ENCODE data around the gene ODAD2. TPM values are rescaled to one million over a fixed set of nuclear protein-coding genes. Genes with fewer than 3 reads are reported as not detected.

The ODAD2 gene
- total RNA-seq, 1 experiment from 2014 or later: not detected

- no peaks in the 10 kb centered on the region for H4K20me1 ChIP-seq (ENCODE audit: insufficient read depth)
- intact Hi-C loops (cut with micrococcal nuclease; ENCODE audit: unreplicated experiment): no loop called here
- no peaks in the 10 kb centered on the region for H3K4me1 ChIP-seq (replicated peaks; ENCODE audit: insufficient read depth)
- CTCF ChIA-PET: no interaction called here
- no peak overlapping the region for H3K27ac ChIP-seq
- no peaks in the 10 kb centered on the region for H3K9me3 ChIP-seq (ENCODE audit: insufficient read depth, low read depth)
- POLR2A ChIA-PET (ENCODE audit: unreplicated experiment): no interaction called here
- DNase-seq: no peak
- H3F3A ChIP-seq (ENCODE audit: insufficient read depth, low read depth): no peaks in the 10 kb centered on the region
- H3K36me3 ChIP-seq (ENCODE audit: low read depth): no peaks in the 10 kb centered on the region
- no peaks in the 10 kb centered on the region for H3K9me2 ChIP-seq (ENCODE audit: insufficient read depth)
- no peaks in the 10 kb centered on the region for H3K79me2 ChIP-seq (ENCODE audit: low read depth)
- no peak for TF ChIP-seq CTCF (conservative IDR thresholded peaks at IDR 0.05)
- no peak for TF ChIP-seq EZH2 (IDR thresholded peaks at IDR 0.05; ENCODE audit: low read depth)
- no TSS peak for BruUV-seq (replicated peaks)
- no peak overlapping the region for H3K4me3 ChIP-seq
- no peak overlapping the region for H2AFZ ChIP-seq
- no peak overlapping the region for H3K4me2 ChIP-seq
- 0 out of 2 replicates have a peak, but pooled peaks cover 4% of the 10 kb centered on the region for H3K27me3 ChIP-seq (ENCODE audit: insufficient read depth, low read depth)
These were observed 214.6 kb downstream of the ODAD2 start for GRCh38 chr10:27784272-27784671.

DNA sequence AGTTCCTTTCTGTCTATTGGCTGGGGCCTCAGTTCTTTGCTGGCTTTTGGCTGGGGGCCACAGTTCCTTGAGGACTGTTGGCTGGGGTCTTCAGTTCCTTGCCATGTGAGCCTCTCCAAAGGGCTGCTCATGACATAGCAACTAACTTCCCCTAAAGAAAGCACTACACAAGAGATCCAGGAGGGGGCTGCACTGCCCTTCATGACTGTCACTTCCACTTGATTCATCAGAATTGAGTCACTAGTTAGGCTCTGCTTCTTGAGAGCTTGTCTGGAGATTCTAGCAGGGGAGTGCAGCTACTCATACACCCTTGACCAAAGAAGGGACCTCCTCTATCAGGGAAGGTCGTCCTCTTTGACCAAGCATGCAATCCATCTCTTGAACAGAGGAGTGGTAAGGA lies 215.2 kb downstream of the ODAD2 start:
- Histone ChIP-seq H3K4me1 (replicated peaks; ENCODE audit: insufficient read depth) (no peaks in the 10 kb centered on the region), H2AFZ (no peak overlapping the region), H3K27ac (no peak overlapping the region), H3K36me3 (ENCODE audit: low read depth) (no peaks in the 10 kb centered on the region), H3F3A (ENCODE audit: insufficient read depth, low read depth) (no peaks in the 10 kb centered on the region), H3K27me3 (ENCODE audit: insufficient read depth, low read depth) (0 out of 2 replicates have a peak, but pooled peaks cover 2% of the 10 kb centered on the region), H3K9me2 (ENCODE audit: insufficient read depth) (no peaks in the 10 kb centered on the region), H3K79me2 (ENCODE audit: low read depth) (no peaks in the 10 kb centered on the region), H3K4me2 (no peak overlapping the region), H3K4me3 (no peak overlapping the region), H4K20me1 (ENCODE audit: insufficient read depth) (no peaks in the 10 kb centered on the region), H3K9me3 (ENCODE audit: insufficient read depth, low read depth) (no peaks in the 10 kb centered on the region)
- ChIA-PET POLR2A (ENCODE audit: unreplicated experiment) (no interaction called here), CTCF (no interaction called here)
- TF ChIP-seq CTCF (conservative IDR thresholded peaks at IDR 0.05) (no peak), EZH2 (IDR thresholded peaks at IDR 0.05; ENCODE audit: low read depth) (no peak)
- intact Hi-C loops (cut with micrococcal nuclease; ENCODE audit: unreplicated experiment): no loop called here
- DNase-seq: no peak
- BruUV-seq (replicated peaks): no TSS peak

DNA sequence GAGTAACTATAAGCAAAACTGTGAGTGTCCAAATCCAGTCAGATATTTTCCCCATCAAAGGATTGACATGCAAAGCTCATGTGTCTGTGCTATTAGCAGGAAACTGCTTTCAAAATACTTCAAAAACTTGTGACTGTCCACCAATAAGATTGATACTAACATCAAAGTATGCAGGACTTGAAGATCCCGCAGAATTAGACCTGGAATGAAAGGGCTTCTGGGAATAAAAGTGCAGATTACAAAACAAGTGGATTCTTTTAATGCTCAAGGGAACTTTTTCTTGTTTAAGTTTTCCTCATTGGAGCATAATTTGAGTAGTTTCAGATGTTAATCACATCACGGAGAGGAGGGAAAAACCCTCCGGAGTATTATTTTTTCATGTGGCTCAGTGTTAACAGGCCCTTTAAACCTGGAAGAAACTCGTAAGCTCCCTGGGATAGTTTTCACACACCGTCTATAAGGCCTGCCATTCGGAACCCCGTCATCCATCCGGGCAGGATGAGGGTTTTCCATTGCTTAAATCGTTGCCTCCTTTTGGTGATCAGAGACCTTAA lies 219.3 kb downstream of the ODAD2 start:
- H3K9me2 ChIP-seq (ENCODE audit: insufficient read depth): no peaks in the 10 kb centered on the region
- TF ChIP-seq CTCF (conservative IDR thresholded peaks at IDR 0.05) (no peak), EZH2 (IDR thresholded peaks at IDR 0.05; ENCODE audit: low read depth) (no peak)
- H3K27me3 ChIP-seq (ENCODE audit: insufficient read depth, low read depth): no peaks in the 10 kb centered on the region
- H4K20me1 ChIP-seq (ENCODE audit: insufficient read depth): no peaks in the 10 kb centered on the region
- ChIA-PET CTCF (no interaction called here), POLR2A (ENCODE audit: unreplicated experiment) (no interaction called here)
- intact Hi-C loops (cut with micrococcal nuclease; ENCODE audit: unreplicated experiment): no loop called here
- H3K4me2 ChIP-seq: no peak overlapping the region
- H2AFZ ChIP-seq: no peak overlapping the region
- no peaks in the 10 kb centered on the region for H3F3A ChIP-seq (ENCODE audit: insufficient read depth, low read depth)
- H3K79me2 ChIP-seq (ENCODE audit: low read depth): no peaks in the 10 kb centered on the region
- H3K27ac ChIP-seq: no peak overlapping the region
- H3K4me3 ChIP-seq: no peak overlapping the region
- H3K36me3 ChIP-seq (ENCODE audit: low read depth): no peaks in the 10 kb centered on the region
- no peak for DNase-seq
- H3K9me3 ChIP-seq (ENCODE audit: insufficient read depth, low read depth): no peaks in the 10 kb centered on the region
- BruUV-seq (replicated peaks): no TSS peak
- H3K4me1 ChIP-seq (replicated peaks; ENCODE audit: insufficient read depth): no peaks in the 10 kb centered on the region
